GM18507 (cell line): Measurements from ENCODE around the gene NMRAL1.

Experiments
- DNase-seq: peaks from one replicate; pipeline ENCODE4 v3.0.0; 2011; ENCODE audit warnings: low read depth; ENCODE audit not compliant: insufficient read length; ENCODE audit errors: extremely low spot score
- FAIRE-seq: peaks from 2 replicates; lab custom pipeline; 2011; peaks lifted over from hg19 to GRCh38; lab: Jason Lieb, UNC

NMRAL1 gene

GRCh38 chr16:4474192-4474961 lies at the start of gene NMRAL1:
Gene NMRAL1 (minus strand): TSS chr16:4474625. CDS start chr16:4474132, 493 bp downstream.
- FAIRE-seq (peak; percentile 77), DNase-seq (peak; percentile 78)

DNA sequence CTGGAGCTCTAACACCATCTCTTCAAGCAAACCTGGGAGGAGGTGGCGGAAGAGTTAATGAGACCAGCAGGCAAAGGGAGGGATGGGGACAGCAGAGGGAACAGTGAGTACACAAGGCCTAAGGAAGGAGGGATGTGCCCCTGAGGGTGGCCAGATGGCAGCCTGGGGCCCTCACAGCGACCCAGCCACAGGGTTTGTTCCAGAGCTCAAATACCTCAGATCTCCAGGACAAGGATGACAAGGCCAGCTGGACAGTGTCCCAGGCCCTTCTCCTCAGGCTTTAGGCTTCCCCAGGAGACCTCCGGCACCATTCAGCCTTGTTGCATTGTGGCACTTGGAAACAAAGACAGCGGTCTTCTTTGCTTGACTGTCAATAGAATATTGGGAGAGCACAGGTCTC lies 49.3 kb upstream of the NMRAL1 start:
- FAIRE-seq: no peak
- DNase-seq: no peak

DNA sequence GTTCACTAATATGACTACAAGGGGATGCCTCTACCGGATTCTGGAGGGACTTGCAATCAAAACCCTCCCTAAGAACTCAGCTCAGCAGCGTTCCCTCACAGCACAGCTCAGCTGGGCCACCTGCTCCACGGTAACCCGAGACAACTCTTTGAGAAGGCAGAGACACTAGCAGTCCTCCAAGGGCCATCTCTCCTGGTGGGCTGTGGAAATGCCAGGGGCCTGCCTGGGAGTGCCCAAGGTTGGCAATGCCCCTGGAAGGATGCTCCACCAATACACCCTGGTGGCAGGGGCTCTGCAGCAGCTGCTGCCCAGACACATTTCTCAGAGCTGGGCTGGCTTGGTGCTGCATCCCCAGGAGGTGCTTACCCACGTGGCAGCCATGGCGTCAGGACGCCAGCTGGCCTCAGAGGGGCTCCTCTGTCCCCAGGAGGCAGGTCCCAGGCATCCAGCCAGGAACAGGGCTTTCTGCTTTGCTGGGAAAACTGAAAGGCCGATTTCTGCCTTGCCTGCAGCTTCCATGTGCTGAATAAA lies 47.7 kb upstream of the NMRAL1 start:
- FAIRE-seq: no peak
- DNase-seq: no peak

DNA sequence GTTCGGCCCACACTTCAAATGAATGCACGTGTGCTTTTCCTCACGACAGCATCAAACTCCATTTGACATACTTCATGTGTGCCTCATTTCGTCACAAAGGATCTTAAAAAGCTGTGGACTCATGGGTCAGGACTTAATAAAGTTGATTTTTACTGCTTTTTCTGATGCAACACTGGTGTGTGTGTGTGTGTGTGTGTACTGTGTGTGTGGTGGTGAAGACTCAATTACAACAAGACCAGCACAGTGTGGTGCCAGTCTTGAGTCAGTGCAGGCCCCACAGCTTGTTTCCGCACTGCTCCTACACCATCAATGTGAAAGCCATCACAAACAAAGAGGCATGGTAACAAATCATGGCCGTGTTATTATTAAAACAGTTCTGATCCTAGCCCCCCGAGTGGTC lies 46.5 kb upstream of the NMRAL1 start:
- FAIRE-seq (no peak), DNase-seq (no peak)

GRCh38 chr16:4519274-4520058 lies 45.0 kb upstream of the NMRAL1 start:
- FAIRE-seq (no peak), DNase-seq (no peak)

DNA sequence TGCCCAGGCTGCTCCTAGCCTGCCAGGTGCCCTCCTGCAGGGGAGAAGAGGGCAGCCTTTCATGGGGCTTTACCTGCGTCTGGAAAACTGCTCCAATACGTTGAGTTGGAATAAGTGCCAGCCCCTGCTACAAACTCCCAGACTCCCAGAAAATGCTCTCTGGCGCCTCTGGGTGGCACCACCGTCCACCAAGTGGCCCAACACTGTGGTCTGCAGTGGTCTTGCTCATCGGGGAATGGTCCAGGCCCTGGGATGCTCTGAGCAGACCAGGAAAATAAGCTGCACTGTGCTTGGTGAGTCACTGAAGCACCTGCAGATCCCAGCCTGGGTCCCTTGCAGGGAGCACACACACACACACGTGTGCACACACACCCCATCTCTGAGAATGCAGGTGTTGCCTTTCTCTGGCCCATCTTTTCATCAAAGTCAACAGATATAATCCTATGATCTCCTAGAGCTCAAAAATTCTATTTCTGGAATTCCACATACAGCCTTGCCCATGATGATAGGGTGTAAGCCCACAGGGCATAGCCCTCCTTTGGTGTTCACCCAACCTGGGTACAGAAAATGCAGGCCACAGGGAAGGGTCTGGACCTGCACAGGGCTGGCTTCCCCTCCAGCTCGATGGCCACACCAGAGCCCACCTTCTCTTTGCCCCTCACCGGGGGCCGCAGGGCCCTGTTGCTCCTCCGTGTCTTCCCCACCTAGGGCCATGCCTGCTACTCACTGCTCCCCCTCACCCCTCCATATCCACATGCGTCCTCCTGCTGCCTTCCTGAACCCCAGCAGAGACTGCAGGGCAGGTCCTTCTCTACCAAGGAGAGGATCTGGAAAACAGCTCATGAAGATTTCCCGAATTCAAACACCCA lies 43.6 kb upstream of the NMRAL1 start:
- no peak for DNase-seq
- peak; percentile 18 for FAIRE-seq

DNA sequence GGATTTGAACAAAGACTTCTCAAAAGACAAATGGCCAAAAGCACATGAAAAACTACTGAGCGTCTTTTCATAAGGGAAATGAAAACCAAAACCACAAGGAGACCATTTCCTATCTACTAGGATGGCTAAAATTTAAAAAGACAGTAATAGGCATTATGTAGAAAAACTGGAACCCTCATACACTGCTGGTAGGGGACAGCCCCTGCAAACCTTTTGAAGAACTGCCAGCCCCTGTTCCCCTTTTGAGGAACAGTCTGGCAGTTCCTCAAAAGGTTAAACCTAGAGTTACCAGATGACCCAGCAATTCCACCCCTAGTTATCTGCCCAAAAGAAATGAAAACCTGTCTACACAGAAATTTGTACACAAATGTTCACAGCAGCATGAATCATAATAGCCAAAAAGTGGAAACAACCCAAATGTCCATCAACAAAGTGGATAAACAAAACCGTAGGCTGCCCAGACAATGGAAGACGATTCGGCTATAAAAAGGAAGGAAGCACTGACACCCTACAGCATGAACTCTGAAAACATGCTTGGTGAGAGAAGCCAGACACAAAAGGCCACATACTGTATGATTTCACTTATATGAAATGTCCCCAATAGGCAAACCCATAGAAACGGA lies 41.3 kb upstream of the NMRAL1 start:
- FAIRE-seq (peak; percentile 96), DNase-seq (no peak)

DNA sequence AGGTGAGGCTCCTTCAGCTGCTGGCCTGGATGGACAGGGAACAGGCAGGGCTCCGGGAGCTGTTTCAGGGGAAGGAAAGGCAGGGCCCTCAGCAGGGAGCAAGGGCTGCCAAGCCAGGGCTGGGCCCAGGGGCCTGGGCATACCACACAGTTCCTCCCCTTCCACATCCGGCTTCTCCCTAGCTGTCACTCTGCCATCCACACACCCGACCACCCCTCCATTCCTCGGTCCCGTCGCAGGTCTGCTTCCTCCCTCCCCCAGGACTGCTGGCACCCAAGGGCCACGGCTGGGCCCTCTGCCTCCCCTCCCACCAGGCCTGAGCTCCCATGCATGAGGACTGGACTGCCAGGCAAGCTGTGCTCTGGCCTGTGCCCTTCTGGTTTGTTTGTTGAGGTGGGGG lies 40.2 kb upstream of the NMRAL1 start:
- FAIRE-seq (no peak), DNase-seq (no peak)

GRCh38 chr16:4513881-4514280 lies 39.5 kb upstream of the NMRAL1 start:
- DNase-seq (no peak), FAIRE-seq (no peak)

DNA sequence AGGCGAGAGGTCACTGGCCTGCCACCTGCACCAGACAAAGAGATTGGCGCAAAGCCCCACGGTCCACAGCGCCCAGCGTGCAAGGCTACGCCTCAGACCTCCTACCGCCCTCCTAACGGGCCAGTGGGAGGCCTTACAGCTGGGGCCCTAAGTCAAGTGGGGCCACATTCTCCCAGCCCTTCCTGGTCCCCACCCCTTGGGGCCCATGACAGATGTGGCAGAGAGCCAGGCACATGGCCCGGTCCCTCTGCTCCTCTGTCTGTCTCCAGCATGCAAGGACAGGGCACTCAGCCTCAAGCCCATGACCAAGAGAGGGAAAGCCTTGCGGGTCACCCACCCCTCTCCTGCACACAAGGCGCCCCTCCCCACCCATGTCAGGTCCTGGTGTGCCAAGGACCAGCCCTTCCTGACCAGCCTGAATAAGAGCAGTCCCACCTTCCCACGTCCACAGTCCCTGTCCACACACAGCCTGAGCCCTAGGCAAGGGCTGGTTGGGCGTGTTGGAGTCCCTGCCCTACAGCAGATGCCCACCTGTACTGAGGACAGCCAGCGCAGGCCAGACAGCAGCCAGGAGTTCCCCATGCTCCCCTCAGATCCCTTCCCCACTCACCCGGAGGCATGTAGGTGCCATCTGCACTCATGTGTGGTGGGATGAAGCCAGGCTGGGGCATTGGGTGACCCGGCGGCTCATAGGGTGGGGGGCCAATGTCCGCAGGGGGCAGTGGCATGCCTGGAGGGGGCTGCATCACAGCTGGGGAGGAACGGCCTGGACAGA lies 38.8 kb upstream of the NMRAL1 start:
- DNase-seq: no peak
- FAIRE-seq: no peak

- FAIRE-seq (no peak), DNase-seq (no peak)
Observed at GRCh38 chr16:4512473-4512872, 38.0 kb upstream of the NMRAL1 start.

GRCh38 chr16:4511441-4512082 lies 37.1 kb upstream of the NMRAL1 start:
- FAIRE-seq (no peak), DNase-seq (no peak)

GRCh38 chr16:4510747-4511426 lies 36.5 kb upstream of the NMRAL1 start:
- no peak for FAIRE-seq

GRCh38 chr16:4510131-4510530 lies 35.7 kb upstream of the NMRAL1 start:
- FAIRE-seq: no peak
- DNase-seq: no peak

More at GRCh38 chr16:4510747-4511426, 36.5 kb upstream of the NMRAL1 start:
- DNase-seq: no peak

DNA sequence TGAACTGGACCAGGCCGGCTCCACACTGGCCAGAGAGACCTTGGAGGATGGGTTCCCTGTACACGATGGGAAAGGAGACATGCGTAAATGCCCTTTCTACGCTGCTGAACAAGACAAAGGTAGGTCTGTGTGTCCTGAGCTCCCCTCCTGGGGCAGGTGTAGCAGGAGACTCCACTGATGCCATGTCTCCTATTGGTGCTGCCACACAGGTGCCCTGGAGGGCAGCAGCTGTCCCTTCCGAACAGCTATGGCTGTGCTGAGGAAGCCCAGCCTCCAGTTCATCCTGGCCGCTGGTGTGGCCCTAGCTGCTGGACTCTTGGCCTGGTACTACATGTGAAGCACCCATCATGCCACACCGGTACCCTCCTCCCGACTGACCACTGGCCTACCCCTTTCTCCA lies 35.0 kb upstream of the NMRAL1 start:
- FAIRE-seq (no peak), DNase-seq (no peak)

GRCh38 chr16:4508806-4509205 lies 34.4 kb upstream of the NMRAL1 start:
- DNase-seq (no peak), FAIRE-seq (no peak)

- no peak for DNase-seq
- FAIRE-seq: no peak
Observed at GRCh38 chr16:4507588-4508345, 33.3 kb upstream of the NMRAL1 start.
